MG63 (cell line): Measurements from ENCODE around the gene B4GALT6. TPM values are rescaled to one million over a fixed set of nuclear protein-coding genes. Genes with fewer than 3 reads are reported as not detected.

ENCODE experiments used
- DNase-seq: peaks from one replicate; pipeline ENCODE4 v3.0.0-alpha.2; 2020
- H3K27me3 ChIP-seq: fragments of 250-450 bp; sonication (Bioruptor Pico); 2 replicates; pipeline ENCODE4 v1.5.1; 2020; ENCODE audit warnings: mild to moderate bottlenecking, moderate library complexity
- H3K36me3 ChIP-seq: fragments of 250-450 bp; sonication (Bioruptor Pico); 2 replicates; pipeline ENCODE4 v1.5.1; 2020; ENCODE audit warnings: mild to moderate bottlenecking, moderate library complexity
- H3K4me3 ChIP-seq: fragments of 250-450 bp; sonication (Bioruptor Pico); 2 replicates; pipeline ENCODE4 v1.5.1; 2020; ENCODE audit warnings: mild to moderate bottlenecking, moderate library complexity
- H3K9me3 ChIP-seq: fragments of 250-450 bp; sonication (Bioruptor Pico); 2 replicates; pipeline ENCODE4 v1.5.1; 2020; ENCODE audit warnings: mild to moderate bottlenecking, moderate library complexity
- total RNA-seq: library from RNA; depleted of rRNA; stranded (reverse); fragments of >200 nt; shearing (Covaris generic); gene quantifications from 2 replicates; pipeline ENCODE4 v1.2.3, GENCODE V29; 2014; ENCODE audit warnings: low replicate concordance

The B4GALT6 gene
- total RNA-seq, 1 experiment from 2014 or later: 1.7 TPM

DNA sequence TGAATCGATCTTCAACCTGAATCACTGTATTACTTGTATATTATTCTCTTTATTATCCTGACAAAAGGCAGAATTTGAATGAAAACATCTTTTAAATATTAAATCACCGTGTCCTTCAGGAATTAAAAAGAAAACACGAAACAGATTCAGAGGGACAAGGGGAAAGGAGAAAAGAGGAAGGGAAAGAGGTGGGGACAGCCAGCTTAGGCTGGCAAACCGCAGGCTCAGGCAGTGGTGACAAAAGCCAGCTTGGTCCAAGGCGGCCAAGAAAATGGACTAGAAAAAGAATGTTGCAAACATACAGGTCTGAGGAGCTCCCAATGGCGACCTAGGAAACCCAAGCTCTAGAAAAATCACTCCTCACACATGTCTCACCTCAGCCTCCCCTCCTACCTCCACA, 6.8 kb downstream of the B4GALT6 start:
- H3K36me3 ChIP-seq: no peaks in the 10 kb centered on the region
- H3K27me3 ChIP-seq: no peaks in the 10 kb centered on the region
- DNase-seq: no peak
- H3K9me3 ChIP-seq: no peaks in the 10 kb centered on the region
- H3K4me3 ChIP-seq: no peak overlapping the region

DNA sequence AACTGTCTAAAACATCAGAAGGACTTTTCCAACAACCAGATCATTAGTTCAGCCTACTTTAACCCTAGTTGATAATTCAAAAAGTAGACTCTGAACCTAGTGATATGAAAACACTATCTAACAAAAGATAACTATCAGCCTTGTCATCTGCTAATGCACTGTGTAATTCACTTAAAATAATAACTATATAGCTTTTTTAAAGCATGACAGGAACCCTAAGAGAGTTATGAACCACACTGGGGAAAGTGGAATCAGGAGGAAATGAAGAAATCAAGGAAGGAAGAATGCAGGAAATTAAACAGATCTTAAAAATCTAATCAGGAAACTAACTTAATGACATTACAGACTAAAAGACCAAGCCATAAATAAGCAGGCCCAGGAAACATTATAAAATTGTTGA, 9.0 kb downstream of the B4GALT6 start:
- no peaks in the 10 kb centered on the region for H3K36me3 ChIP-seq
- no peak for DNase-seq
- H3K4me3 ChIP-seq: no peak overlapping the region
- H3K9me3 ChIP-seq: no peaks in the 10 kb centered on the region
- no peaks in the 10 kb centered on the region for H3K27me3 ChIP-seq

DNA sequence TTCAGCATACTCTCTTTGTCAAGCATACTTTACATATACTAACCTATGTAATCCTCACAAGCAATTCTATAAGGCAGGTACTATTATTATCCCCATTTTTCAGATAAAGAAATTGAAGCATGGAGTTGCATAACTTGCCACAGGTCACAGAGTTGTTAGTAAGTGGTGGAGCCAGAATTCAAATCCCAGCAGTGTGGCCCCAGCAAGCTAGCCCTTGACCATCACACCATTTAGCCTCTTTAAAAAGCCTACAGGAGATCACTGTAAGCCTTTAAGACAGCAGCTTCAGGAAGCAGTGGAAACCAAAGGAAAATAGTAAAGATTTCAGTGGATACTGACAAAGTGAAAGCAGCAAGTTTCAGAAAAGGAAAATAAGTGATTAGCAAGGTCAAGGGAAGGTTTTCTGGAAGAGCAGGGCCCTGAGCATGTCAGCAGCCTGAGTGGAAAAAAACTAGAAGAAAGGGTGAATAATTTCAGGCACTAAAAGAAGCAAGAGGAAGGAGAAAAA, 11.7 kb downstream of the B4GALT6 start:
- no peaks in the 10 kb centered on the region for H3K36me3 ChIP-seq
- no peak for DNase-seq
- no peaks in the 10 kb centered on the region for H3K27me3 ChIP-seq
- H3K4me3 ChIP-seq: no peak overlapping the region
- H3K9me3 ChIP-seq: no peaks in the 10 kb centered on the region

DNA sequence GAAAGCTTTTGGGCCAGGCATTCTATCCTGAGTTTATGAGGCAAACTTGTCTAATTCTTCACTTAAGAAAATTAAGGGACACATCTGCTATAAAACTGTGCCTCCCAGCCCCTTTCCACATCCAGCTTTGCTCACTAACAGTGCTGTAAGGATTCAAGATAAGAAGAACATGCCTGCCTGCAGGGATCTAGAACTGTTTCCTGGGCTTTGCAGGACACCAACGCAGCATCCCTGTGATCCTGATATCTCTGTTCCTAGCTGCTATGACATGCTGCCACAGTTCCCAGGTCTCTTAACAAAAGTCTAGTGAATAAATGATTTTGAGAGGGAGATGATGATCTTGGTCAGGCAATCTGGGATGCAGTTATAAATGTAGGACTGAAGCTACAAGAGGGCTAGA, 12.4 kb downstream of the B4GALT6 start:
- no peaks in the 10 kb centered on the region for H3K36me3 ChIP-seq
- H3K4me3 ChIP-seq: no peak overlapping the region
- no peak for DNase-seq
- no peaks in the 10 kb centered on the region for H3K9me3 ChIP-seq
- no peaks in the 10 kb centered on the region for H3K27me3 ChIP-seq

DNA sequence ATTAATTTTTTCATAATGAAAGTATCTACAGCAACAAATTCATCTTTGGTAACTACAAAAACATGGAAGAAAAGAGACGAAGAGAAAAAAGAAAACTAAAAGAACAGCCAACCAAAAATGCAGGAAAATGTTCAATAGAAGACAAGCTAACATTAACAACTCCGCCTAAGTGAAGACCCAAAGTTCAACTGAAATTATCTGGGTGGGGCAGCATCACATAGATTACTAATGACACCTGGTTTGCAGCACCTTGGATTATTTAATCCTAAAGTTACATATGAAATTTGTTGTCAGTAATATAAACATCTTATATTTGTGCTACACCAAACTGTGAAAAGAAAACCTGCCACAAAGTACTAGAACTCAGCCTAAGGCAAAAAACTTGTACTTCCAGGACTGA, 14.8 kb downstream of the B4GALT6 start:
- no peaks in the 10 kb centered on the region for H3K36me3 ChIP-seq
- no peaks in the 10 kb centered on the region for H3K27me3 ChIP-seq
- no peak overlapping the region for H3K4me3 ChIP-seq
- no peaks in the 10 kb centered on the region for H3K9me3 ChIP-seq
- no peak for DNase-seq

DNA sequence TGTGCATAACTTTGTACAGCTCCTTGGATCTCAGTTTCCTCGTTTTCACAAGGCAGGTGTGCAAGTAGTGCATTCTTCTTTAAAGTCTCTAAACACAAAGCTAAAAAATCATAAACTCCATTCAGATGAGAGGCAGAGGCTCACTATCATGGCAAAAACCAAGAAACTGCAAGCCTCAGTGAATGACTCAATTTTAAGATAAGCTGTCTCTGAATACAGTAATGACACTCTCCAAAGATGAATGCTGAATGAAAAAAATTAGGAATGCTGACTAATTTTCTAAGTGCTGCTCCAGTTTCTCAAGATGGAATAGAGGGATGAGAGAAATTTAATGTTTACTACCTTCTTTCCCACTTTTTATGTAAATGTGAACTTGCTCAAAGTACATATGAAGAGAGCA, 17.2 kb downstream of the B4GALT6 start:
- no peaks in the 10 kb centered on the region for H3K9me3 ChIP-seq
- no peaks in the 10 kb centered on the region for H3K36me3 ChIP-seq
- no peaks in the 10 kb centered on the region for H3K27me3 ChIP-seq
- DNase-seq: no peak
- no peak overlapping the region for H3K4me3 ChIP-seq

DNA sequence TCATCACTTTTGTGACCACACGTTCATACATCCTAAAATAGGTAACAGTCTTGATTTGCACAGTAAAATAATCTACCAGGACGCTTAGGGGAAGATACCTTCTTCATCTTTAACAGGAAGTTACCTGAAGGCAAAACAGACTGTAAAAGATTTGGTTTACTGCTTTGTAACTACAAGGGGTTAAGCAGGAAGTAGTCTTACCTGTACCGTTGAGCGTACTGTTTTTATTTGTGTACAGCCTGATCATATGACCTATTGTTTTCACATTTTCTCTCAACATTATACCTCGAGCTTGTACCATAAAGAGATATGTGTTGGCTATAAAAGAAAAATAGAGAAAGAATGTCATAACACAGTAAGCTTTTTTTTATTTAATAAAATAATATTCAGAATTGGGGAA, 18.3 kb downstream of the B4GALT6 start:
- Histone ChIP-seq H3K9me3 (peaks cover 1% of the 10 kb centered on the region; the same call in 1 of the 2 replicates), H3K36me3 (no peaks in the 10 kb centered on the region), H3K27me3 (no peaks in the 10 kb centered on the region), H3K4me3 (no peak overlapping the region)
- no peak for DNase-seq

DNA sequence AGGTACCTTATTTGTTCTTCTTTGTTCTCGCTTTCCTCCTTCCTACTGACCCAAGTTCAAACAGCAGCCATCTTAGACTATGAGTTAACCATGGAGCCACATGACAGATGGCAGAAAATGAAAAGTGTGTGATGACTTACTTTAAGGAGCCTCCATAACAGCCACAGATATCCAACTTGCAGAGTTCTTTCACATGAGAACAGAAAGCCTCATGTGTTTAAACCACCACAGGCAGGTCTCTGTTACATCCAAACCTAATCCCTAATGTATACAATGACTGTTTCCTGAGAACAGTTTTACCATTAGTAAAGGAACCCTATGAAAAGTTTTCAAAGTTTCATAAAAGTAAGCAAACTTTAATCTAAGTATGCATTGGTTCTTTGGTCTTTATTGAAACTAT, 20.3 kb downstream of the B4GALT6 start:
- Histone ChIP-seq H3K9me3 (peaks cover 4% of the 10 kb centered on the region; the same call in 1 of the 2 replicates), H3K4me3 (no peak overlapping the region), H3K36me3 (no peaks in the 10 kb centered on the region), H3K27me3 (no peaks in the 10 kb centered on the region)
- no peak for DNase-seq

DNA sequence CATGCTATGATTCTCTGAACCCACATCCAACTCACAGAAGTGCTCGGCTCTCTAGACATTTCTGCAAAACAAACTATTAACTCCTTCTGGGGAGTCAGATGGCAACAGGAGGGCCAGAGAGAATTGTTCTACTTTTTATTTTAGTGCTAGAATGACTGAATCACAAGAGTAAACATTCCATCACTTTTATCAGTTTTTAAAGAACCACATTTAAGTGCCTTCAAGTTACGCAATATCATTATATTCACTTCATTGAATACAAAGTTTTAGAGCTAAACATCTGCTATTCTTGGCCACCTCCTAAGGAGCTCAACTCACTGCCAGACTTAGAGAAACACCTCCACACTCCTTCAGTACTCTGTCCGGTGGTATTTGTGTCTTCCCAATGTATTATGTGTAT, 22.4 kb downstream of the B4GALT6 start:
- Histone ChIP-seq H3K9me3 (peaks cover 4% of the 10 kb centered on the region; the same call in 1 of the 2 replicates), H3K27me3 (no peaks in the 10 kb centered on the region), H3K36me3 (no peaks in the 10 kb centered on the region), H3K4me3 (no peak overlapping the region)
- DNase-seq: no peak

DNA sequence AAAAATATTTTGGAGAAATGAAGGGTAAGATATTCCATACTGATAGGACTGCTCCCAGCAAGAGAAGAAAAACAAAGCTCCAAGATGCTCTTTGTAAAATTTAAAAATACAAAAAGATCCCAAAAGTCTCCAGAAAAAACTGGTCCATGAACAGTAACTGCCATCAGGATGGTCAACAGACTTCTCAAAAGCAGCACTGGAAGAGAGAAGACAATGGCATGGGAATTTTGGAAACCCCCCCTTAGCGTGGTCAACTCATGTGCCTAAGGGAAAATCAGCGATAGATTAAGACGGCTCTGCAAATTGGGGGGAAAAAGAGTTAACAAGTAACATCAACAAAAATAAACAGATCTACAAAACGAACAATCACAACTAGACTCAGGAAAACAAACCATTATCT, 23.6 kb downstream of the B4GALT6 start:
- H3K36me3 ChIP-seq: no peaks in the 10 kb centered on the region
- no peaks in the 10 kb centered on the region for H3K27me3 ChIP-seq
- no peak for DNase-seq

DNA sequence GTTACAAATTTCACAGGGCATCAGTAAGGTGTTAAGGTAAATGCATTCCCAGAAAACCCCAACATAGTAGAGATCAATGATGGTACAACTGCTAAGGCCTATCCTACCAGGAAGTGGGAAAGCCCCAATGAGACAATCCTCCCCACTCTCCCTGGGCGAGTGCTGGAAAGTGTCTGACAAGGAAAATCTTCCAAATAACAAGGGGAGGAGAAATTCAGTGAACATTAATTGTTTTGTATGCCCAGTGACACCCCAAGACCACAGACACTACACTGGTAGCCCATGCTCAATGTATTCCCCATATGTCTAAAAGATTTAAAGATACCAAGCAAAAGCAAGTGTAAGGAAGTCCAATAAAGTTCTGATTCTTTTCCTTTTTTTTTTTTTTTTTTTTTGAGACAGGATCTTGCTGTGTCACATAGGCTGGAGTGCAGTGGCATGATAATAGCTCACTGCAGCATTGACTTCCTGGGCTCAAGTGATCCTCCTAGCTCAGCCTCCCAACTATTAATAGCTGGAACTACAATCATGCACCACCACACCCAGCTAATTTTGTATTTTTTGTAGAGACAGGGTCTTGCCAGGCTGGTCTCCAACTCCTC, 24.7 kb downstream of the B4GALT6 start:
- H3K36me3 ChIP-seq: no peaks in the 10 kb centered on the region
- DNase-seq: no peak
- no peaks in the 10 kb centered on the region for H3K27me3 ChIP-seq
- H3K4me3 ChIP-seq: no peak overlapping the region
- H3K9me3 ChIP-seq: peaks cover 4% of the 10 kb centered on the region; the same call in 1 of the 2 replicates

More for the DNA sequence above, 23.6 kb downstream of the B4GALT6 start:
- Histone ChIP-seq H3K4me3 (no peak overlapping the region), H3K9me3 (peaks cover 4% of the 10 kb centered on the region; the same call in 1 of the 2 replicates)

DNA sequence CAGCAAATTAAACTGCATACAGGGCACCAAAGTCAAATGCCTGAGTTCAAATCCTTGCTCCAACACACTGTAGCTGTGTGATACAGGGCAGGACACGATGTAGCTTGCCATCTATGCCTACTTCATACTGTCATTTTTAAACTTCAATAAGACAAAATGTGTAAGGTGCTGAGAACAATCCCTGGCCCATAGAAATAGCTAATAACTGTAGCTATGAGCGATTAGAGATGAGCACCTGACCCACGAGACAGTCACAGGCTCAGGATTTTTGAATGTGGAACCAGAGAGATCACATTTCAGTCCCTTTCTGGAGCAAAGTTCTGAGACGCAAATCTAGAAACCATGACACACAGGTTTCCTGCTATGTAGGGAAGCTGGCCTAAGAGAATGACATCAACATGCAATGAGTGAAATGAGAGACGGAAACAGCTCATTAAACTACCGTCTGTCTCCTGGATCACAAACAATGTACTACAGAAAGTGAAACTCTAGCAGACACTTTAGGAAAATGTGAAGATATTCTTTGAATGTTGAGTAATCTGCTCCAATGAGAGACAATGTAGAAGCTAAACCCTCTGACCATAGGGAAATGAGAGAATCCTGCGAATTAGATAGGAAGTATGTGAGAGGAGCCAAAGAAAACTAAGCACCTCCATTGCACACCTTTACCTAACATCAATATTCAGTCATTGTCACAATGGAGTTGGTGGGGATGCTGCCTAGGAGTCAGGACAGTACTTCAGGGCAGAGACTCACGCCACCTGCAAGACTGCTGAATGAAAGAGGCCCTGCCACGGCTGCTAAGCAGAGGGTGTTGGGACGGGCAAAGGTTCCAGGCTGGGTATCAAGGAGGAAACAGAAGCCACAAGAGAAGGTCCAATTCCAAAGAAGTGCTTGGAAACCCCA, 25.5 kb downstream of the B4GALT6 start:
- DNase-seq: no peak
- H3K36me3 ChIP-seq: no peaks in the 10 kb centered on the region

DNA sequence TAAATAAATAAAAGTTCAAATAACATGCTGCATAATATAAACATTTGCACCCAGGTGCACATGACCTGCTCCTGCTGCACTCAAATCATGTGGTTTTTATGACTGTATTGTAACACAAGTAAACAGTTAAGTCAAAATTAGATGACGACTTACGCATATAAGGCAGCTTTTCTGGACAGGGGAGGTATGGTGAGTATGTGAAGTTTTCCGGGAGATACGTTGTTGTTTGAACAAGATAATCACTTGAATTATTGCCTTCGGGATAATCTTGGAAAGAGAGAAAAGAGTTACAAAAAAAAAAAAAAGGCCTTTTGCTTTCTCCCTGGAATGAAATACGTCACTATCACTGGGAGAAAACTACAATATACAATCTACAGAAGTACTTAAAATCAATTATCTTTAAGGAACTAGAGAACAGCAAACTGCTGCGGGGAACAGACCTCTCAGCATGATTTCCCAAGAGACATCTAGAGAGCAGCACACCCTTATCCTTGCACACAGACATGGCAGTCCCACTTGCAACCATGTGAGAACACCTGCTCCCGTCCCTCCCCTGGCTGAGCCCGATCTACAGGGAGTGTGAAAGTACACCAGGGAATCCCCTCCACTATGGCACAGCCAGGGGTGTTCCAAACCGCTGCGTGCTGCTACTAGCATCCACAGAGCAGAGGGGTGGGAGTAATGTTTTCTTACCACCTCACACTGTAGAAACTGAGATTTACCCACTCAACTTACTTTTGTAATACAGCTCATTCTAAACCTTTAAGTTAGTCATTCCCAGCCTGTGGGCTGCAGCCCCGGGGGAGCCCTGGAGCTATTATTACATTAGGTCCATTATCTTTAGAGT, 26.3 kb downstream of the B4GALT6 start:
- Histone ChIP-seq H3K36me3 (no peaks in the 10 kb centered on the region), H3K9me3 (peaks cover 4% of the 10 kb centered on the region; the same call in 1 of the 2 replicates)

More for the DNA sequence above, 25.5 kb downstream of the B4GALT6 start:
- peaks cover 4% of the 10 kb centered on the region; the same call in 1 of the 2 replicates for H3K9me3 ChIP-seq
- no peak overlapping the region for H3K4me3 ChIP-seq
- H3K27me3 ChIP-seq: no peaks in the 10 kb centered on the region

DNA sequence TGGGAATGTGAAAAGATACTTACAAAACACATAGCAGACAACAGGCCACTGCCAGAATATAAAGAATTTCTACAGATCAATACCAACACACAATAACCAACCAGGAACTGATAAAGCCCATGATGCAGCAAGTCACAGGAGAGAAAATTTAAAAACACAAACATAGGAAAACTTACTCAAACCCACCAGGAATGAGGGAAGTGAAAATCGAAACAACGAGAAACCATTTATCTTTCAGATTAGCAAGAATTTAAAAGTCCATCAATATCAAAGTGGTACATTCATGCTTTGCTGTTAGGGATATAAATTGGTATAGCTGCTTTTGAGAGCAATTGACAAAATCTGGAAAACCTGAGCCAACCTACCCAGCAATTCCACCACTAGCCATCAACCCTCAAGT, 27.6 kb downstream of the B4GALT6 start:
- no peaks in the 10 kb centered on the region for H3K27me3 ChIP-seq
- H3K9me3 ChIP-seq: peaks cover 4% of the 10 kb centered on the region; the same call in 1 of the 2 replicates
- H3K36me3 ChIP-seq: no peaks in the 10 kb centered on the region
- H3K4me3 ChIP-seq: no peak overlapping the region
- DNase-seq: no peak

More for the DNA sequence above, 26.3 kb downstream of the B4GALT6 start:
- H3K27me3 ChIP-seq: no peaks in the 10 kb centered on the region
- H3K4me3 ChIP-seq: no peak overlapping the region
- no peak for DNase-seq

DNA sequence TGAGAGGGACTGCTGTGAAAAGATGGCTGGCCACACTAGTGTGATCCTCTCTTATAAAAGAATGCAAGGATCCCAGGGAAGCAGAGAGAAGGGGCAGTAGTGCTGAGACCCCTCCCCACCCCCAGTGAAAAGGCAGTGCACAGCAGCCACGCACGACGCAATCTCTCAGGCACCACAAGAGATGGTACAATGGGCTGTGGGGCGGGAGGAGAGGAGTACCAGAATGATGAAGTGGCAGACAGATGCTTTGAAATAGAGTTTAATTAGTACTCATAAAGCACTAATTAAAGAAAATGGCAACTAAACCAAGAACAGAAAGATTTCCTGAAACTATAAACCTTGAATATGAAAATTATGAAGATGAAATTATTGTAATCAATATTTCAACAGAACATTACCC, 29.0 kb downstream of the B4GALT6 start:
- H3K27me3 ChIP-seq: no peaks in the 10 kb centered on the region
- no peaks in the 10 kb centered on the region for H3K9me3 ChIP-seq

DNA sequence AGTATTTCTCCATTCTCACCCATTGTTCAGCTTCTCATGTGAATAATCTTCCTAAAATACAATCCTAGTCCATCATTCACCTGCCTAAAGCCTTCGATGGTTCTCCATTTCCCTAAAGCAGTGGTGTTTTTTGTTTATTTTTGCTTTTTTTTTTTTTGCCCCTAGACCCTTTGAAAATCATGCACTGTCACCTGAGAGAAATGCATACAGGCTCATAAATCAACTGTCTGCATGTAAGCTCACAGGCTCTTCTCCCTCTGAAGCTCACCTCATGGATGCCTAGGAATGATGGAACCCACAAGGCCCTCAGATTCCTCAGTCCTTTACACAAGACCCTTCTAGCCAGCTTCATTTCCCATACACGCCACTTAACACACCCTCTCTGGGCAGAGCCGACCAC, 31.5 kb downstream of the B4GALT6 start:
- H3K36me3 ChIP-seq: no peaks in the 10 kb centered on the region
- DNase-seq: no peak

More for the DNA sequence above, 29.0 kb downstream of the B4GALT6 start:
- no peaks in the 10 kb centered on the region for H3K36me3 ChIP-seq
- H3K4me3 ChIP-seq: no peak overlapping the region
- DNase-seq: no peak

DNA sequence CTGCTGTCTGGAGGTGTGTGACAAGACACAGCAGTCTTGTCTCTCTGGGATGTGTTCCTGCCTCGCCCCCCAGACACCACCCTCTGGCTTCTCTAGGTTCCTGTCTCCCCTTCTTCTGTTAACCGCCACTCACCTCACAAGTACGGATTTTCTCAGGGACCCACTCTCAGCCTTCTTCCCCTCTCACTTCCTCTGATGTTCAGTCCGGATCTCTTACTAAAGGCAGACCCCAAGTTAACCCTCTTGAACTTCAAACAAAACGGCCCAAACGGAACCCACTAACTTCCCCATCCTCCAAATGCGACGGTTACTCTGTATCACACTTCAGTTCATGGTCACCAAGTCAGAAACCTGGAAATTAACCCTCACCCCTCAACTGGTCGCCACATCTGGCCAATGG, 32.0 kb downstream of the B4GALT6 start:
- DNase-seq: no peak
- H3K36me3 ChIP-seq: no peaks in the 10 kb centered on the region
- no peaks in the 10 kb centered on the region for H3K9me3 ChIP-seq
- no peak overlapping the region for H3K4me3 ChIP-seq
- H3K27me3 ChIP-seq: no peaks in the 10 kb centered on the region

More for the DNA sequence above, 31.5 kb downstream of the B4GALT6 start:
- Histone ChIP-seq H3K27me3 (no peaks in the 10 kb centered on the region), H3K4me3 (no peak overlapping the region), H3K9me3 (no peaks in the 10 kb centered on the region)
